ENCODE measurements around the gene RIN3. TPM values are rescaled to one million over a fixed set of nuclear protein-coding genes. Genes with fewer than 3 reads are reported as not detected.
A peak's percentile ranks its signal among the peaks of the same experiment; 100 is the strongest.

Gene RIN3
- total RNA-seq, 1 donor from 2014 or later: 28.0 TPM

DNA sequence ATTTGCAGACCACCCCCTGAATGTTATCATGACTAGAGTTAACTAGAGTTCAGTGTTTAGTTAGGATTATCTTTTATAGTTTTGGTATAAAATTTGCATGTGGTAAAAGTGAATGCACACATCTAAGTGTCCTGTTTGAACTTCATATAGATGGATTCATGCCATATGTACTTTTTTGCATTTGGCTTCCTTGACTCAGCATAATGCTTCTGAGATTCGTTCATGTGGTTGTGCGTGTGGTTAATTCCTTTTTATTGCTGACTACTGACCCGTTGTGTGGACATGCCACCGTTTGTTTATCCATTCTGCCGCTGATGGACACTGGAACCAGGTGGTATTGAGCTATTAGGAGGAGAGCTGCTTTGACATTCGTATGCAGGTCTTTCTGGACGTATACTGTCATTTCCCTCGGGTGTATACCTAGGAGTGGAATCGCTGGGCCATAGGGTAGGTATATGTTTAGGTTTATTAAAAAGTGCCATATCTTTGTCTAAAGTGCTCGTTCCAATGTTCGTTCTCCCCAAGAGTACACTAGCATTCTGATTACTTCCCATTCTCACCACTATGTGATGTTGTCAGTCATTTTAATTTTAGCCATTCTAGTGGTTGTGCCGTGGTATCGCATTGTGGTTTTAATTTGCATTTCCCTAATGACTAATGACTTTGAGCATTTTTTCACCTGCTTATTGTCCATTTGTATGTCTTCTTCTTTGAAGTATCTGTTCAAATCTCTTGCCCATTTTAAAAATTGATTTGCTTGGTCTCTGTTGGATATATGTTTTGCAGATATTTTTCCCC lies 37.7 kb downstream of the RIN3 start:
- FAIRE-seq (no peak), DNase-seq (ENCODE audit: low read depth) (no peak)
- Mint-ChIP-seq H3K9me3 (ENCODE audit: unreplicated experiment) (no peaks in the 10 kb centered on the region), H3K4me3 (ENCODE audit: unreplicated experiment) (no peak overlapping the region), H3K36me3 (ENCODE audit: low read depth, unreplicated experiment) (peaks cover 1% of the 10 kb centered on the region), H3K27ac (ENCODE audit: unreplicated experiment) (no peak overlapping the region), H3K27me3 (ENCODE audit: low read depth, unreplicated experiment) (no peaks in the 10 kb centered on the region), H3K4me1 (ENCODE audit: low read depth, unreplicated experiment) (peaks cover 20% of the 10 kb centered on the region)
- Histone ChIP-seq H3K4me3 (ENCODE audit: insufficient read depth, low read depth, low read length) (no peak overlapping the region), H4K20me1 (ENCODE audit: insufficient read depth, low read length) (peaks cover 11% of the 10 kb centered on the region), H3K9me3 (ENCODE audit: insufficient read depth, low read depth, low read length) (no peaks in the 10 kb centered on the region), H3K27ac (ENCODE audit: low read depth, low read length) (no peak overlapping the region), H3K36me3 (ENCODE audit: insufficient read depth, low read length) (no peaks in the 10 kb centered on the region), H3K4me2 (ENCODE audit: low read length) (no peak overlapping the region), H3K79me2 (ENCODE audit: insufficient read depth, low read length) (no peaks in the 10 kb centered on the region), H3K4me1 (ENCODE audit: insufficient read depth, low read length) (peaks cover 16% of the 10 kb centered on the region), H3K9ac (ENCODE audit: low read length) (no peak overlapping the region), H2AFZ (ENCODE audit: low read depth, low read length) (no peak overlapping the region), H3K27me3 (ENCODE audit: insufficient read depth, low read length) (no peaks in the 10 kb centered on the region)
- TF ChIP-seq, protein P1, sequence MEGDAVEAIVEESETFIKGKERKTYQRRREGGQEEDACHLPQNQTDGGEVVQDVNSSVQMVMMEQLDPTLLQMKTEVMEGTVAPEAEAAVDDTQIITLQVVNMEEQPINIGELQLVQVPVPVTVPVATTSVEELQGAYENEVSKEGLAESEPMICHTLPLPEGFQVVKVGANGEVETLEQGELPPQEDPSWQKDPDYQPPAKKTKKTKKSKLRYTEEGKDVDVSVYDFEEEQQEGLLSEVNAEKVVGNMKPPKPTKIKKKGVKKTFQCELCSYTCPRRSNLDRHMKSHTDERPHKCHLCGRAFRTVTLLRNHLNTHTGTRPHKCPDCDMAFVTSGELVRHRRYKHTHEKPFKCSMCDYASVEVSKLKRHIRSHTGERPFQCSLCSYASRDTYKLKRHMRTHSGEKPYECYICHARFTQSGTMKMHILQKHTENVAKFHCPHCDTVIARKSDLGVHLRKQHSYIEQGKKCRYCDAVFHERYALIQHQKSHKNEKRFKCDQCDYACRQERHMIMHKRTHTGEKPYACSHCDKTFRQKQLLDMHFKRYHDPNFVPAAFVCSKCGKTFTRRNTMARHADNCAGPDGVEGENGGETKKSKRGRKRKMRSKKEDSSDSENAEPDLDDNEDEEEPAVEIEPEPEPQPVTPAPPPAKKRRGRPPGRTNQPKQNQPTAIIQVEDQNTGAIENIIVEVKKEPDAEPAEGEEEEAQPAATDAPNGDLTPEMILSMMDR (IDR thresholded peaks at IDR 0.05; ENCODE audit: insufficient read depth, low read depth, low read length): no peak
- TF ChIP-seq EZH2 (IDR thresholded peaks at IDR 0.05; ENCODE audit: insufficient read depth, low read length): no peak

DNA sequence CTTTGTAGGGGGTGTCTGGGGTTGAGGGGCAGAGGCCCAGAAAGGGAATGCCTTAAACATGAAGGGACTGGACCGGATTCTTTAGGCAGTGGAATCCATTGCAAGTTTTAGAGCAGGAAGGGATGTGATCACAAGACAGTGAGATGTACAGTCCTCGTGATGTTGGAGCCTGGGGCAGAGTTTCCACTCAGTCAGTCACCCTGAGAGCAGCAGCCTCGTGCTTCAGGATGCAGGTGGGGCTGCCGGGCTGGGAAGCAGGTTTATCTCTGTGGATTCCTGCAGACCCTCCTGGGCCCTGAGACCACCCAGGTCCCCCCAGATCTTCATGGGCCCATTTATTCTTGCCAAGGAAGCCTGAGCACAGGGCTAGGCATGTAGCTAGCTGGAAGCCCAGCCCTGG lies 38.5 kb downstream of the RIN3 start:
- Mint-ChIP-seq H3K4me1 (ENCODE audit: low read depth, unreplicated experiment) (peaks cover 28% of the 10 kb centered on the region), H3K36me3 (ENCODE audit: low read depth, unreplicated experiment) (peaks cover 1% of the 10 kb centered on the region), H3K27me3 (ENCODE audit: low read depth, unreplicated experiment) (no peaks in the 10 kb centered on the region), H3K4me3 (ENCODE audit: unreplicated experiment) (no peak overlapping the region), H3K9me3 (ENCODE audit: unreplicated experiment) (no peaks in the 10 kb centered on the region), H3K27ac (ENCODE audit: unreplicated experiment) (peak overlapping the region; percentile 3)
- FAIRE-seq (no peak), DNase-seq (ENCODE audit: low read depth) (no peak)
- Histone ChIP-seq H3K27ac (ENCODE audit: low read depth, low read length) (no peak overlapping the region), H3K9me3 (ENCODE audit: insufficient read depth, low read depth, low read length) (no peaks in the 10 kb centered on the region), H3K27me3 (ENCODE audit: insufficient read depth, low read length) (no peaks in the 10 kb centered on the region), H3K36me3 (ENCODE audit: insufficient read depth, low read length) (no peaks in the 10 kb centered on the region), H3K9ac (ENCODE audit: low read length) (no peak overlapping the region), H3K79me2 (ENCODE audit: insufficient read depth, low read length) (no peaks in the 10 kb centered on the region), H3K4me2 (ENCODE audit: low read length) (no peak overlapping the region), H4K20me1 (ENCODE audit: insufficient read depth, low read length) (peaks cover 11% of the 10 kb centered on the region), H3K4me3 (ENCODE audit: insufficient read depth, low read depth, low read length) (no peak overlapping the region), H2AFZ (ENCODE audit: low read depth, low read length) (no peak overlapping the region), H3K4me1 (ENCODE audit: insufficient read depth, low read length) (peaks cover 20% of the 10 kb centered on the region)
- TF ChIP-seq EZH2 (IDR thresholded peaks at IDR 0.05; ENCODE audit: insufficient read depth, low read length): no peak
- TF ChIP-seq, protein P1 (IDR thresholded peaks at IDR 0.05; ENCODE audit: insufficient read depth, low read depth, low read length): no peak

DNA sequence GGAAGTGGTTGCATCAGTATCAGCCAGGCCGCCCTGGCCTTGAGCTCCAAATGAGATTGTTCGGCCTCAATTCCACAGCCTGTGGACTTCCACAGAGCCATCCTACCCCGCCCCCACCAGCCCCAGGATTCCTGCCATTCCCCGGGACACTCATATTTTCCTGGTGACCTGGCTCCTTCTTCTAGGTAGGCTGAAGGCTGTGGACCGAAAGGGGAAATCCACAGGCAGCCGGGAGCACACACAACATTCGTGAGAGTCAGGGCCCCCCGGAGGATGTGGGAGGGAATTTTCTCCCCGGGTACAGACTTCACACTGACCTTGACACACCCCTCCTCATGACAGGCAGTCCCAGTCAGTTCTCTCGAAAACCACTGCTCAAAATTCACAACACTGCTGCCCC lies 39.9 kb downstream of the RIN3 start:
- Histone ChIP-seq H3K27me3 (ENCODE audit: insufficient read depth, low read length) (no peaks in the 10 kb centered on the region), H3K4me2 (ENCODE audit: low read length) (peak overlapping the region; percentile 45), H2AFZ (ENCODE audit: low read depth, low read length) (peak overlapping the region; percentile 2), H3K79me2 (ENCODE audit: insufficient read depth, low read length) (no peaks in the 10 kb centered on the region), H4K20me1 (ENCODE audit: insufficient read depth, low read length) (peaks cover 11% of the 10 kb centered on the region), H3K4me1 (ENCODE audit: insufficient read depth, low read length) (peaks cover 20% of the 10 kb centered on the region), H3K9me3 (ENCODE audit: insufficient read depth, low read depth, low read length) (no peaks in the 10 kb centered on the region), H3K4me3 (ENCODE audit: insufficient read depth, low read depth, low read length) (no peak overlapping the region), H3K9ac (ENCODE audit: low read length) (peak overlapping the region; percentile 38), H3K27ac (ENCODE audit: low read depth, low read length) (peak overlapping the region; percentile 38), H3K36me3 (ENCODE audit: insufficient read depth, low read length) (no peaks in the 10 kb centered on the region)
- peaks cover 29% of the 10 kb centered on the region for H3K4me1 Mint-ChIP-seq (ENCODE audit: low read depth, unreplicated experiment)
- no peak overlapping the region for H3K4me3 Mint-ChIP-seq (ENCODE audit: unreplicated experiment)
- peak overlapping the region; percentile 90 for H3K27ac Mint-ChIP-seq (ENCODE audit: unreplicated experiment)
- TF ChIP-seq EZH2 (IDR thresholded peaks at IDR 0.05; ENCODE audit: insufficient read depth, low read length): no peak
- TF ChIP-seq, protein P1 (IDR thresholded peaks at IDR 0.05; ENCODE audit: insufficient read depth, low read depth, low read length): no peak
- DNase-seq (ENCODE audit: low read depth): peak; percentile 70
- peaks cover 2% of the 10 kb centered on the region for H3K36me3 Mint-ChIP-seq (ENCODE audit: low read depth, unreplicated experiment)
- no peaks in the 10 kb centered on the region for H3K9me3 Mint-ChIP-seq (ENCODE audit: unreplicated experiment)
- H3K27me3 Mint-ChIP-seq (ENCODE audit: low read depth, unreplicated experiment): no peaks in the 10 kb centered on the region
- FAIRE-seq: no peak

Measured in astrocyte (in vitro differentiated cells and primary cell).